ENCODE measurements around the gene CORO2B.

CORO2B gene

DNA sequence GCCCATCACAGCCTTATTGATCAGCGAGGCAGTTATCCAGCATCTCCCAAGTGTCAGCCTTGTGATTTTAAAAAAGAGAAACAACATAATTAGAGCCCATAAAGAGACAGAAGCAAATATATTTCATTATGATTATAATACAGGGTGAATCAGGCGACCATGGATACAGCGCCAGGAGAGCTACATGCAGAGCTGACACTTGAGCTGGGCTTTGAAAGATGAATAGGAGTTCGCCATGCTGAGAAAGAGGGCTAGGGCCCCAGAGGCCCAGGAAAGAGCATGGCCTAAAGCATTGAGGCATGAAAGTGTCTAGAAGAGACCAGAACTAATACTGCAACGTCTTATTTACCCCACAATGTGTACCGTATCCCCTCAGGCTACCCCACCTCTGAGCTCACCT, 4.2 kb upstream of the CORO2B start:
- DNase-seq = no peak

DNA sequence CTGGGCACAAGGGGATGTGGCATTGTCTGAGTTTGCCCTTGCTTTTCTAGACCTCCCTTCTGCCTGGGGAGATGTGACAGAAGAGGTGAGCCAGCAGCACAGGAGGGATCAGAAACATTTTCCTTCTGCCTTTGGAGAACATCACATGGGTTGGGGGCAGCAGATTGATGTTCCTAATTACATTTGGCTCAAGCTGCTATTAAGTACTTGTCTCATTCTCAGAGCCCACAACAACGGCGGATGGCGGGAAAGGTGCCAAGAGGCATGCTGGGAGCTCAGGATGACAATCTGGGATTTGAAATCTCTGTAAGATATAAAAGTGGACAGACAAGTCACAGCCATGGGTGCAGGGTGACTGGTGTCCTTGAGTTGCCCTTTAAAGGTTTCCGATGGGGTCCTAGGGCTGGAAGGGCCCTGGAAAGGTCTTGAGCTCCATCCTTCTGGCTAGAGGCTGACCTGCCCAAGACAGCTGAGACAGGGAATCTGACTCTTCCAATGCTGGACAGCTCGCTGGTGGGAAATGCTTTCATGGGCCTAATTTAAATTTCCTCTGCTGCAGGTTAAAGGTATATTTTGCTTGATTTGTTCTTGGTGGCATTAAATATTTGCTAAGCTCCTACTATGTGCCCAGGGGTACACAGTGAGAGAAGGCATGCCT, 2.4 kb upstream of the CORO2B start:
- DNase-seq = no peak

DNA sequence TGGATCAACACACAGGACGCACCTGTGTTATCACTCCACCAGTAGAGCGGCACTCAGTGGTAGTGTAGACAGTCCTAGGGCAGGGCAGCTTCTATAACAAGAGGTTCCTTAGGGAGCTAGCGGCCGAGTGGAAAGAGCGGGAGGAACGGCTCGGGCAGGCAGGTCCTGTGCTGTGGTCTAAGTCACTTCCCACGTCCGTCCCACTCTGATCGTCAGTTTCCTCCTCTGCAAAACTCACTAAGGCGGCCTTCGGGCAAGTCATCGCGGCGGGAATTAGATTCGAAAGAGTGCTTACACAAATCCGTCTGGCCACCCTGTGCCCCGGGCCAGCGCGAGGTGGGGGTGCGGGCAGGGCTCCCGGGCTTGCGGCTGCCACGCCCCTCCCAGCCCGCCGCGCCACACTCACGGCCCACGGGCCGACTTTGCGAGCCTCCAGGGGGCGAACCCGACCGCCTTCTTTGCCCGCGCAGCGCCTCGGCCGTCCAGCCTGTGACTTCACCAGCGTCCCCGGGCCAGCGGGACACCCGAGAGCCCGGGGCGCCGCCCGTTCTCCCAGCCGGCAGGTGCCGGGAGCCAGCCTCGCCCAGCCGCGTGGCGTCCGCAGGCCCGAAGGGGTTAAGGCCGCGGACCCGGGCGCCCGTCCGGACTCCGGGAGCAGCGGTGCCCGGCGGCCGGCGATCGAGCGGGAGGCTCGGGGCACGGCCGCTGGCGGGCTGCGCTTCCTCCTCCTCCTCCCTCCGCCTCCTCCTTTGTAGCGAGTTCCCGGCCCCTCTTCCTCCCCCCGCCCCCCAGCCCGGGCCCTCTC, 416 bp upstream of the CORO2B start:
- DNase-seq = no peak

DNA sequence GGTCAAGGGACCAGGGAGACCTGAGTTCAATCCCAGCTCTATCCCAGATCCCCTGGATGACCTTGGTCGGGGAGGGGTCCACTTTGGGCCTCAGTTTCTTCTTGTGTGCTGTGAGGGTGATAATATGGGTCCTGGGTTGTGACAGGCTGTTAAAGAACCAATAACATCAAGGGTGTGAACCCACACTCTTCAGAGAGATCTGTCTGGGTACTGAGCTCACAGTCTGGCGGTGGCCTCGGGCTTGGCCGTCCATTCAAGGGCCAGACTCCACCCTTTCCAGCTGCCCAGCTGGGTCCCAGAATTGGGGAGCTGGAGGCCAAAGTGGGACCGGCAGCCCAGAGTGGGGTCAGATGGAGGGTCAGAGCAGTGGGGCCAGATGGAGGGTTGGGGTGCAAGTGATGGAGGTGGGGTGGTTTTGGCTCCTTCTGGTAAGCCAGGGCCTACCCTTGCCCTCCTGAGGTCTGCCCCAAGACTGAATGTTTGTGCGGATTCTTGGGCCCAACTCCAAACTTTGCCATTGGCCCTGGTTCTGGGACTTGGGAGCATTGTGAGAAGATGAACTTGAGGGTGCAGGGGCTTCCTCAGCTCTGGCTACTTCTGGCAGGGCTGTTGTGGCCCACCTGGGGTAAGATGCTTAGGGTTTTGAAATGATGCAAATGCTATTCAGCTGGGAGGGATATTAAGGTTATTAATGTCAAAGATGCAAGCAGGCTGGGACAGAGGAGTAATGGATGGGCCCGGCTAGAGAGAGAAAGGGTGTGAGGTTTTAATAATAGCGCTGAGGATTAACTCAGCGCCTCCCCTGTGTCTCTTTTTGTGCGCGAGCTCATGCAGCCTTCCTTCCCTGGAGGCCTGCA, 1.5 kb downstream of the CORO2B start:
- no peak for DNase-seq

DNA sequence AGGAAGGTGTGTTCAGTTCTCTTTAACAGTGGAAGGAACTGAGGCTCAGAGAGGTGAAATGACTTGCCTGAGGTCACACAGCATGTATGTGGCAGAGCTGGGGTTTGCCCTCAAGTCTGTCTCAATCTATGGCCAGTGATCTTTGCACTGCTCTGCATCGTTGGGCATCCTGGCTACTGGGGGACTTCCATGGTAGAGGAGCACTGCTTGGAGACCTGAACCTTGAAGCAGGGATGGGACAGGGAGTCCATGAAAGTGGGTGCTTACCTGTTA, 2.0 kb downstream of the CORO2B start:
- DNase-seq = no peak

DNA sequence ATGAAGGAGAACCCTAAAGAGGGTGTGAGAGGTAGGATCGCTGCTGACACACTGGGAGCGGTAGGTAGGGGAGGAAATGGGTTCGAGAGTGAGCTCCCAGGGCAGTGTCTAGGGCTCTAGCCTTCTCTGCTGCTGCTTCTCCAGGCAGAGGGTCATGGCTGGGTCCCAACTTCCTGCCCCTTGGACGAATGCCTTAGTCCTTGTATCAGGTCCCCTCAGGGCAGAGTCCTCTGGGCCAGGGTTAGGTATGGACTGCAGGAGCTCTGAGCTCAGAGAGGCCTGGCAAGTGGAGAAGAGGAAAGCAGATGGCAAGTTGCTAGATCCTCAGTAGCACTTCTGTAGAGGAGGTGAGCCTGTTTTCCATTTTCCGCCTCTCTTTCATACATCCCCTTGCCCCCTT, 2.9 kb downstream of the CORO2B start:
- no peak for DNase-seq

DNA sequence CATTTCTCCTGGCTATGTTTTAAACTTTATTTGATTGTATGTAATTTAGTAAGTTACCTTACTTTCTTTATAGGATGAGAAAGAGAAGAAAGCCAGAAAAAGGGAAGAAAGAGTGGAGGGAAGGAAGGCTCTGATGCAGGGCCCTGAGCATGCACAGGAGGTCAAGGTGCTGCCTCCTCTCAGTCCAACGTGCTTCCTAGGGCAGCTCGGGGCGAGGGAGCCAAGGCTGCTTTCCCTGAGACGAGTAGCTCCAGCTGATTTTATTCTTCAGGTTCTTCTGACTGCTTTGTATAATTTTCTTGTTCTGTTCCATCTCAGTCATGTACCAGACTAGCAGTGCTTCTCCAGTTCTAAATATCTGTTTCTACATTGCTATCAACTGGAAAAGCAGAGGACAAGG, 3.4 kb downstream of the CORO2B start:
- DNase-seq = no peak

DNA sequence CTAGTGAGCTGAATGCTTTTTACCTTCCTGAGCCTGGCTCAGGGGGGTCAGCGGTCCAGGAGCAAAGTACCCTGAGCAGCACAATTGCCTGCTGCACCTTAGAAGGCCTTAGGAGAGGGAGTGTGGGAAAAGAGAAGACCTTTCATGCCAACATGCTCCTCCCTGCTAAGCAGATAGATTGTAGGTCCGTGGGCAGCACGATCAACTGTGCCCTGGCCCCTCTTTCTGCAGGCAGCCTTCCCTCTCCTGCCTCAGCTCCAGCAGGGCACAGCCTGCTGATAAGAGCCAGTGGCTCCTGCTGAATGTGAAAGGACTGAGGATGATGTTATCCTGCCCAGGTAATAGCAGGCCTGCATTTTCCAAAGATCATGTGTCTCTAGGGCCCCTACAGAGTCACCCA, 4.1 kb downstream of the CORO2B start:
- DNase-seq = no peak

DNA sequence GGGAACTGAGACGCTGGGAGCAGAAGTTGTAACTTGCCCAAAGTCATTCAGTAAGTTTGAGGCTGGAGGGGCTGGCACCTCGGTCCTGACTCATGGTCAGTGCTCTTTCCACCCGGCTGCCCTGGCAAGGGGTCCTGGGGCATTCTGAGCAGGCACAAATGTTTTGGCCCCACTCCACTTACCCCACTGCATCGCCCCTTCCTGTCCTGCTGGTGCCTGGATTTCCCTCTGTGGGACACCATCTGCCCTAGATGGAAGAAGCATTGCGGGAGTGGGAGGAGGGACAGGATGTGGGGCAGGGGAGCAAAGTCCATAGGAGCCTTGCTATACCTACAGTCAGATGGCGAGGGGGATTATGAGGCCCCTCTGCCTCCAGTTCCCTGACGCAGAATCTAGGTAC, 4.5 kb downstream of the CORO2B start:
- no peak for DNase-seq

DNA sequence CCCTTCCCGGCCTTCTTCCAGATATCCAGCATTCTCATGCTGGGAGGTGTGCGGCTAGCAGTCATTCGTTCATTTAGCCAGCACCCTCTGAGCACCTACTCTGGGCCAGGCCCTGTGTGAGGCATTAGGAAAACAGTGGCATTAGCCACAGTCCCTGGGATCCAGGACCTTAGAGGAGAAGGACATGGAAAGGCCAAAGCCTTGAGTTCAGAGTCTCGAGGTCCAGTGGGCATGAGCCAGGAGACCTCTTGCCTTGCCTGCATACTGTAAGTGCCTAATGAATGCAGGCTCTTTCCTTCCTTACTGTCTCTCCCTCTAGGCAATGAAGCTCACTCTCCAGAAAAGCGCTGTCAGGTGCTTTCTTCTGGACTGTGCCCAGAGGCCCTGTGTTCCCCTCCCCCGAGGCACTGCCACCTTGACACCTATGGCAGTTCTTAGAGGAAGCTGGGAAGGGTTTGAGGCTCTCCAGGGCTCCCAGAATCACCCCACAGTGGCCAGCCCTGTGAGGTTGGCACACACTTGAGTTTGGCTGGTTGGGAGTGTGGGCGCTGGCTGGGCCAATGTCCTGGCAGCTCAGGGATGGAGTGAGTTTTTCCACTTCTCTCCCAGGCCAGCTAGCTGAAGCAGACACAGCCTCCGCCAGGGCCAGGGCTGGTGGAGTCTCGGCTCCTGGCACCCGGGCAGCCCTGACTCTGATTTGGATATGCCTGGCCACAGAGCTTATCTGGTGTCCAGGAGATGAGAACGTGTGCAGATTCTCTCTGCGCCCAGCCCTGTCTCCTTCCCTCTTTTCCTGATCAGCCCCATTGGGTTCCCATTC, 5.4 kb downstream of the CORO2B start:
- DNase-seq = no peak

DNA sequence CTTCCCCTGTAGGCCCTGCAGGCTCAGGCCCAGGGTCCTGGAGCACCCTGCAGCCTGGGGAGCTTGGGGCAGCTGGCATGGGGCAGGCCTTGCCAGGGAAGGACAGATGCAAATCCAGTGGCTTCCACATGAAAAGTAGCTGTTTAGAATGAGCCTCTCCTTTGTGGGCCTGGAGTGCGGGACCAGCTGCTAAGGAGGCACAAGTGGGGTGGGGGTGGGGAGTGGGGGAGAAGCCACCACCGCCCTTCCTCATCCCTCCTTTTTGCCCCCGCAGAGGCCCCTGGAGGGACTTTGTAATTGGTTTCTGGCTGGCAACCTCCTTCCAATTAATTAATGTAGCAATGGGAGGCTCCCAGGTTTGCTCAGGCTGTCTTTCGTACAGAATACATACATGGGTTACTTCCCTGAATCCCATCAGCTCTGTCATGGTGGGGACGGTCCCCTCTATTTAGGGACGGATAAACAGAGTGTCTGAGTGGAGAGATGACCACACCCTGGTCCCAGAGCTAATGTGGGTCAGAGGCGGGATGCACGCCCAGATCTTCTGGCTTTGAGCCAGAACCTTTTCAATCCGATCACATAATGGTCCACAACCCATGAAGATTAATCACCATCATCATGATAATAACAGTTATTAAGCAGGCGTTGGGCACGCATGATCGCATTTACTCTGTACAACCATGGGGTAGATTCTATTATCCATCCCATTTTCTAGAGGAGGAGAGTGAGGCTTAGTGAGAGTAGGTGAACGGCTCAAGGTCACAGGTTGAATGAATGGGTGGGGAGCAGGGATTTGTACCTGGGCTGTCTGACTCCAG, 6.2 kb downstream of the CORO2B start:
- DNase-seq = peak; percentile 79

DNA sequence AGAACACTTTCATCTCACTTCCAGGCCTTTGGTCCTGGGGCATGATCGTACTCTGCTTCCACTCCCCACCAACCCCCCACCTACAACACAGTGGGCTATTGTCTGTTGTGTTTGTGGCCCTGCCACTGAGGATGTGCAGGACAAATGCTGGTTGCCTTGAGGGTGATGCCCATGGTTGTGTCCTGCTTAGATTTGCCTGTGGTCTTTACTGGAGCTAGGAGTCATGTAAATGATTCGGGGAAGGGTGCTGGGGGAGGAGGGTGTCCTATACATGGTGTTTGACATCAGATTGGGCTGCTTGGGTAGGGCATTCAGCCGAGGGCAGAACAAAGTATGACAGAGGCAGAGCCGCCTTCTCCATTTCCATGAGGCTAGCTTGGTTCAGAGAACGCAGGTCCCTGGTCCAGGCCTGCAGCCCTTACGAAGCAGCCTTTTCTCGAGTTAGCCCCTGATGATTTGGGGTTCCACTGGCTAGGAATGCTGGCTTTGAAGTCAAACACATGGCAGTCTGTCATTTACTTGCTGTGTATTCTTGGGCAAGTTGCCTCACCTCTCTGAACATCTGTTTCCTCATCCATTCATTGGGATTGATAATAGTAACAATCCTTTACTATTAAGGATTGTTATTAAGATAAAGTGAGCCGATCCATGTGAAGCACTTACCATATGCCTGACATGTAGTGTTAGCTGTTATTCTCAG, 6.9 kb downstream of the CORO2B start:
- no peak for DNase-seq

DNA sequence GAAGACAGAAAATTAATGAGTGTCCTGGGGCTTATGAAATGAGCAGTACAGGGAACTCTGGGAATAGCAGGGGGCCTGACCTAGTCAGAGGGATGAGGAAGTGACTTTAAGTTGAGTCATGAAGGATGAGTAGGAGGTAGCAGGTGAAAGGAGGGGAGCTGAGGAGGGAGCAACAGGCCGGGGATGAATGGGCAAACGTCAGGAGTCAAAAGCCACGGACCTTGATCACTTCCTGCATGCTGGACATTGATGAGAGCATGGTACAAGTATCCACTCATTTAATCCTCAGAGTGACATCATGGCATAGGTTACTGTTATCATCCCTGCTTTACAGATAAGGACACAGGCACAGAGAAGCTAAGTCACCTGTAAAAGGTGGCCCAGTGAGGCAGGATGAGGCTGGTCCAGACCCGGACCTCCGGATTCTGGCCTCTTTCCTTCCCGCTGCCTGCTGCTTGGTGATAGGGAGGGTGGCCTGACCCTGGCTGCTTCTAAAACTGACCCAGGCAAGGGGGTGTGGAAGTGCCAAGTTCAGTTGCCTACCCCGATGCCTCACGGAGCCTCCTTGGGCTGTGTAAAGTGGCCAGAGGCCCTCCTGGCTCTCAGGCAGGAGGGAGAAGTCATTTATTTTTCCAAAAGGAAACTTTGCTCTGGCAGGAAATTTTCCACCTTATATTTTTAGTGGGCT, 7.6 kb downstream of the CORO2B start:
- DNase-seq = no peak

DNA sequence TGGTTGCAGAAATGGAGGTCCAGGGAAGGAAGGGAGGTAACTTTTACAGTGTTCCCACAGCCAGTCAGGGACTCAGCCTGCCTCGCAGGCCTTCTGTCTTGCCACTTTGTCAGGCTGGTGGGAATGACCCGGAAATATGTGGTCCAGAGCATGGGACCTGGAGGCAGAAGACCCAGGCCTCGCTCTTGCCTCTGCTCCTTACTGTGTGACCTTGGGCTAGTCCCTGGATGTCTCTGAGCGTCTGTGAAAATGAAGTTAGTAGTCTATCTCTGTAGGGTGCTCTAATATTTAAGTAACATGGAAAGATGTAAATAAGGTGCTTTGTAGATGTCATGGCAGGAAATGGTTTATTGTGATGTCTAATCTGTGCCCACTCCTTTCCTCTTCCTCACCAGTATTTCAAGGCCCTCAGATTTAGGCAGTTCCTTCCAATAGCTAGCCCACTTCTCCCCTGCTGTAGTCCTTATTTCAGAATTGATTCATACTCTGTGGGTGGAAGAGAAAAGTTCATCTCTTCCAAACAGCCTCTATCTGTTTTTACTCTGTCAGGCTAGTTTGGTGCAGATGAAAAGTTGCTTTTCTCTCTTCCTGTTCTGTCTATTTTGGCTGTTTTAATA, 9.1 kb downstream of the CORO2B start:
- no peak for DNase-seq

DNA sequence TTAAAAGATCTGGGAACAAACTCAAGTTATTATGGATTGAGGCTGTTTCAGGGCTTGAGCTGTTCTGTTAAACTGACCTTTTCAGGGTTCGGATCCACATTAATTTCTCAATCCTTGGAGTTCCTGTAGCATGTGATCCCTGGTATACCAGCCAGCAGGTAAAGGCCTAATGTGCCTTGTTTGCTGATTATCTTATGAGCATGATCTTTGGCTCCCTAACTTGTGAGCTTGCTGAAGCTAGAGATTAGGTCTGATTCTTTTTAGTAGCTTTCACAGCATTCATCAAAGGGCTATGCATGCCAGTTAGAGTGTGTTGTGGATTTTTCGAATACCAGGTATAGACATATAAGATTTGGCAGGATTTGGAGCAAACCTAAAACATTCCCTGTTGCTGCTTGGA, 10.3 kb downstream of the CORO2B start:
- DNase-seq = no peak

DNA sequence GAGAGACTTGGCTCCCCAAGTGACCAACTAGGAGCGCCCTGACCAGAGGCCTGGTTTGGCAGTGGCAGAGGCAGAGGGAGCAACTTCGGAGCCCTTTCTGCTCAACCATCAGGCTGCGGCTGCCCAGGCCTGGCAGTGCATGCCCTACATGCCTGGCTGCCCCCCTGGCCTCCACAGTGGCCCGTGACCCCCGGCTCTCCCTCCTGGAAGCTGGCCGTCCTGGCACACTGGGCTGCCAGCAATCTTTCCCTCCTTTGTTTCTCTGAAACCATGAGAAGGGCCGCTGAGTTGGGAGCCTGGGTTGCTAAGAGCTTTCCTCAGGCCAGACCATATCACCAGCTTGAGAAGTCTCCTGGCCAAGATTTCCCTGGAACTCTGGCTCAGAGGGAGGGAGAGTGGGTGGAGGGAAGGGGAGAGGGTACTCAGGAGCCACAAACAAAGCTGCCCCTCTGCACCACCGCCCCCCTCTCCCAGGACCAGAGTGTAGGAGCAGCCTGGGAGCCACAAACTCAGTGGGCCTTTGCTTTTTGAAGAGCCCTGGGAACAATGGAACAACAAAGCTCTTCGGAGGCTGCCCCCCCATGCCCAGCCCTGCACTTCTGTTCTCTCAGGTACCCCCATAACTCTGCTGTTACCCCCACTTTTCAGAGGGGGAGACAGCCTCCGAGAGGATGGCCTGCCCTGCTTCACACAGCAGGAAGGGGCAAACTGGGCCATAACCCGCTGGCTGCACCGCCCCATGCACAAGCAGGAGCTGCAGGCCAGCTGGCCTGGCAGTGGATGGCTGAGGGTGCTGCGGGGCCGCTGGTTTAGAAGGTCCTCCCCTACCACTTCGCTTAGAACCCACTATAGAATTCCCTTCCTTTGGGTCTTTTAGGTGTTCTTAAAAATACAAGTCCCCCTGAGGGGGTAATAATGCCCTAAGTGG, 11.3 kb downstream of the CORO2B start:
- DNase-seq = no peak

DNA sequence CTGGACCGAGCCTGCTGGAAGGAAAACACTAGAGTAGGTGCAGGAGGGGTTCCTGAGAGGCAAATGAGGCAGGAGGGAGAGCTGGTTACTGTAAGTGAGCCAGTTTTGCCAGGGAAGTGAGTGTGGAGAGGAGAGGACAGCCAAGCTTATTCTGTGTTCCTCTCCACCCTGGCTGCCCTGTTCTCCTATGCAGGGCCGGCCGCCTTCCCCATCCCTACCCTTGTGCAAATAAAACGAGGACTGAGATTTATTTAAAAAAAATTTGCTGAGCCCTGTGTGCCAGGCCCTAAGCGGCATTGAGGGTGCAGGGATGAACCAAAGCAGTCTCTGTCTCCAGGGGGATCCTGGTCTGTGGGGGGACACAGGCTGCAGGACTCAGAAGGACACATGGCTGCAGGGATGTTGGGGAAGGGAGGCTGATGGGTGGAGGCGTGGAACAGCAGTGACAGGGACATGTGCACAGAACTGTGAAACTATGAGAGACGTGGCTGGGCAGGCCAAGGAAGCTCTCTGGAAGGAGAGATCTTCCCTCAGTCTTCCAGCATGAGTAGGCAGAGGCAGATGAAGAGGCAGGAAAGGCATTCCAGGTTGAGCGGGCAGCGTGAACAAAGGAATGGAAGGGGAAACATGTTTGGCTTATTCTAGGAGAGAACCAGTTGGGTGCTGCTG, 12.1 kb downstream of the CORO2B start:
- no peak for DNase-seq

DNA sequence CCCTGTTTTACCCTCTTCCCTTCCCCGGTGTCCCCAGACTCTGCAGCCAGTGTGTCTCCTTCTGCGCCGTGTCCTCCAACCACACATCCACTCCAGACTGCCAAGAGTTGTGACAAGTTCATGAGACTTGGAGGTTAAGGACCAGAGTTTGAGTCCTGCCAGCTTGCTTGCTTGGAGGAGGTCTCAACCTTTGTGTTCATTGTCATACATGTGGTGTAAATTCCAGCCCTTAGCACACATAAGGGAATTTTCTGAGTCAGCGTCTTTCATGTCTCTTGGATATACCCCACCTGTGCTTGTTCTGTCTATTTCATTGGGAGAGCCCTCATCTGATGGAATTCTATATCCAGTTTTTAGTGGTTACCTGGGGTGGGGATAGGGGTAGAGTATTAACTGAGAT, 13.3 kb downstream of the CORO2B start:
- DNase-seq = no peak

DNA sequence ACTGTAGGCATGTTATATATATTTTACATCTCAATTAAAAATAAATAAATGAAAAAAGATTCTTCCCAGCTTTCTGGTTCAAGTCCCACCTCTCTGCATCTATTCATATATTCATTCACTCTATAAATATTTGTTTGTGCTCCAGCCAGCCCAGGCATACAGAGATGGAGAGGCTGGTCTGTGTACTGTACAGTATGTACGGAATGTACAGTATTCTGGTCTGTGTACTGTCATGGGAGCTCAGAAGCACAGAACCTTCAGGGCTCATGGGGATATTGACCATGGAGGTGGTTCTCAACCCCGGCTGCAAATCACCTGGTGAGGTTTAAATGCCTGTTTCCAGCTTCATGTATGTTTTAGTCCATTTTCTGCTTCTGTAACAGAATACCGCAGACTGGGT, 13.8 kb downstream of the CORO2B start:
- DNase-seq = no peak

Measured in NCI-H2081 treated with DMSO at 0.1 percent for 48 hours (cell line).